HepG2 (cell line): ENCODE data around the gene MAGED1. TPM values are rescaled to one million over a fixed set of nuclear protein-coding genes. Genes with fewer than 3 reads are reported as not detected.

Experiments used
- ATAC-seq: fragments of 200-7000 bp; cut with Tn5 transposase; 3 replicates; pipeline ENCODE4 v1.9.1; 2020; ENCODE audit warnings: mild to moderate bottlenecking, moderate library complexity
- BruUV-seq: library from RNA; stranded (reverse); fragments of 400-500 nt; replicated peaks from 2 replicates; lab custom pipeline; 2021; lab: Mats Ljungman, UMichigan
- CTCF ChIA-PET: fragments of 300-600 bp; formaldehyde crosslinking; extraction: SDS; loops from one replicate; lab custom pipeline; 2021; ENCODE audit warnings: low total read pairs, inconsistent platforms, low intra/inter-chr PET ratio; lab: Yijun Ruan, JAX
- POLR2A ChIA-PET: fragments of 350-600 bp; sonication (Branson Sonifier 250); formaldehyde crosslinking; loops from one replicate; lab custom pipeline; 2020; ENCODE audit warnings: antibody characterized with exemption, inconsistent platforms; lab: Yijun Ruan, JAX
- DNase-seq: peaks from one replicate; pipeline ENCODE4 v3.0.0-alpha.2; 2015; ENCODE audit warnings: low spot score
- FAIRE-seq: peaks from 3 replicates; lab custom pipeline; 2011; peaks lifted over from hg19 to GRCh38; lab: Jason Lieb, UNC
- H2AFZ ChIP-seq: one replicate; pipeline ENCODE4 v1.6.1; 2011; ENCODE audit warnings: low read length, inconsistent platforms
- H3K27ac ChIP-seq: fragments of 300-600 bp; 3 replicates; pipeline ENCODE4 v1.8.0; 2011; ENCODE audit warnings: mixed run types, mild to moderate bottlenecking, mixed read lengths, low read length, inconsistent platforms; ENCODE audit not compliant: insufficient read depth; ENCODE audit errors: extremely low read length
- H3K27me3 ChIP-seq, 2 experiments: fragments of 200-600 bp in 1 of 2; 2 replicates in 1 of 2; 3 replicates in 1 of 2; pipeline versions ENCODE4 v1.6.0 to v1.8.0; 2011; ENCODE audit warnings: low read length in 2 of 2, mild to moderate bottlenecking in 2 of 2, moderate library complexity in 2 of 2, inconsistent platforms in 1 of 2; ENCODE audit not compliant: insufficient read depth in 2 of 2, control insufficient read depth in 1 of 2
- H3K36me3 ChIP-seq, 2 experiments: fragments of 200-600 bp in 1 of 2; replicated peaks in 1 of 2; 2 replicates in 1 of 2; 3 replicates in 1 of 2; pipeline versions ENCODE4 v1.5.1 to v1.8.0; 2011; ENCODE audit warnings: low read length in 2 of 2, inconsistent platforms in 1 of 2; ENCODE audit not compliant: insufficient read depth in 2 of 2, control insufficient read depth in 1 of 2
- H3K4me1 ChIP-seq: 2 replicates; pipeline ENCODE4 v1.5.1; 2012; ENCODE audit warnings: low read length, inconsistent platforms; ENCODE audit not compliant: insufficient read depth
- H3K4me2 ChIP-seq: 2 replicates; pipeline ENCODE4 v1.6.0; 2011; ENCODE audit warnings: low read depth, low read length, inconsistent platforms
- H3K4me3 ChIP-seq, 3 experiments: fragments of 200-600 bp in 1 of 3; sonication (generic), shearing (Covaris generic) in 1 of 3; replicated peaks in 1 of 3; 2 replicates each; pipeline ENCODE4 v1.5.1; 2011 to 2016; ENCODE audit warnings: low read length in 3 of 3, inconsistent platforms in 2 of 3, low read depth in 2 of 3, mild to moderate bottlenecking in 2 of 3, control low read depth in 1 of 3, mixed read lengths in 1 of 3; ENCODE audit not compliant: insufficient read depth in 1 of 3
- H3K79me2 ChIP-seq: one replicate; pipeline ENCODE4 v1.6.1; 2011; ENCODE audit warnings: low read length, inconsistent platforms; ENCODE audit not compliant: insufficient read depth
- H3K9ac ChIP-seq: 2 replicates; pipeline ENCODE4 v1.6.0; 2011; ENCODE audit warnings: mild to moderate bottlenecking, low read depth, low read length, inconsistent platforms; ENCODE audit not compliant: insufficient read depth
- H3K9me3 ChIP-seq: 2 replicates; pipeline ENCODE4 v1.5.1; 2012; ENCODE audit warnings: mild to moderate bottlenecking, low read length
- H4K20me1 ChIP-seq: 2 replicates; pipeline ENCODE4 v1.6.0; 2011; ENCODE audit warnings: inconsistent platforms, mild to moderate bottlenecking, low read length, moderate library complexity; ENCODE audit not compliant: insufficient read depth
- ATAD3A ChIP-seq: sonication (generic); formaldehyde crosslinking; IDR thresholded peaks from 2 replicates; pipeline ENCODE4 v1.4.0; 2020; ENCODE audit warnings: missing genetic modification reagents
- IRF9 ChIP-seq: sonication (generic); formaldehyde crosslinking; IDR thresholded peaks from 2 replicates; pipeline ENCODE4 v1.8.0; 2022; ENCODE audit warnings: missing genetic modification reagents, mild to moderate bottlenecking, borderline replicate concordance
- MBNL3 ChIP-seq: fragments of 250-450 bp; sonication (Bioruptor Pico); conservative IDR thresholded peaks from 2 replicates; pipeline ENCODE4 v1.8.0; 2022; ENCODE audit warnings: mild to moderate bottlenecking, inconsistent platforms
- MIER3 ChIP-seq: IDR thresholded peaks from 2 replicates; pipeline ENCODE4 v1.6.1; 2016; ENCODE audit warnings: missing compliant biosample characterization, borderline replicate concordance
- MNT ChIP-seq: fragments of 450-650 bp; IDR thresholded peaks from 2 replicates; pipeline ENCODE4 v1.6.1; 2016
- NBN ChIP-seq: fragments of 450-650 bp; conservative IDR thresholded peaks from 2 replicates; pipeline ENCODE4 v1.6.1; 2017
- NFRKB ChIP-seq: fragments of 450-650 bp; IDR thresholded peaks from 2 replicates; pipeline ENCODE4 v1.6.1; 2017
- SP2 ChIP-seq: sonication (generic); formaldehyde crosslinking; IDR thresholded peaks from 2 replicates; pipeline ENCODE4 v1.5.1; 2020; ENCODE audit warnings: mild to moderate bottlenecking, missing genetic modification reagents
- WIZ ChIP-seq: sonication (generic); formaldehyde crosslinking; IDR thresholded peaks from 2 replicates; pipeline ENCODE4 v1.5.1; 2020; ENCODE audit warnings: mild to moderate bottlenecking, missing genetic modification reagents
- ZFX ChIP-seq: sonication (generic); formaldehyde crosslinking; IDR thresholded peaks from 2 replicates; pipeline ENCODE4 v1.4.0; 2020; ENCODE audit warnings: mild to moderate bottlenecking, low read depth, missing genetic modification reagents, moderate library complexity
- ZKSCAN5 ChIP-seq: sonication (generic); formaldehyde crosslinking; IDR thresholded peaks from 2 replicates; pipeline ENCODE4 v1.5.1; 2020; ENCODE audit warnings: mild to moderate bottlenecking, missing genetic modification reagents
- ZNF34 ChIP-seq: sonication (generic); formaldehyde crosslinking; IDR thresholded peaks from 2 replicates; pipeline ENCODE4 v1.4.0; 2020; ENCODE audit warnings: mild to moderate bottlenecking, missing genetic modification reagents, borderline replicate concordance
- ZNF616 ChIP-seq: sonication (generic); formaldehyde crosslinking; IDR thresholded peaks from 2 replicates; pipeline ENCODE4 v1.5.0; 2020; ENCODE audit warnings: low read depth, mild to moderate bottlenecking, missing genetic modification reagents
- WGBS: methylation state at CpG from one replicate; pipeline ENCODE4 v1.1.6; 2017; ENCODE audit warnings: low lambda C conversion rate; 5-methylcytosine and 5-hydroxymethylcytosine counted together
- in situ Hi-C: cut with HindIII; loops from 2 replicates; pipeline ENCODE4 v1.10.0; 2017; ENCODE audit warnings: low pct_unique_long_range_greater_than_20kb; ENCODE audit not compliant: extremely low pct_ligation_motif_present
- intact Hi-C: fragments of 100-400 bp; cut with micrococcal nuclease; formaldehyde crosslinking; loops from one replicate; pipeline ENCODE4 v1.10.0; 2022; ENCODE audit not compliant: unreplicated experiment
- polyA plus RNA-seq, 8 experiments: library from polyadenylated mRNA; depleted of rRNA in 3 of 8; stranded (reverse) in 7 of 8; unstranded in 1 of 8; fragments of >200 nt; fragmentation: Illumina TruSeq in 4 of 8; extraction: Trizol in 4 of 8; gene quantifications; 2 replicates each; pipeline versions ENCODE4 v1.2.1 to v1.2.3, GENCODE V29; 2011 to 2016; ENCODE audit warnings: low read depth in 4 of 8, missing spikeins in 1 of 8, mixed read lengths in 1 of 8; ENCODE audit not compliant: insufficient read depth in 1 of 8
- total RNA-seq, 5 experiments: library from RNA; depleted of rRNA; stranded (reverse); fragments of >200 nt; fragmentation: Illumina TruSeq; extraction: Trizol; gene quantifications; 2 replicates each; pipeline ENCODE4 v1.2.3, GENCODE V29; 2016; ENCODE audit warnings: low read depth in 1 of 5
- TF ChIP-seq, protein P1 (sequence below): sonication (generic); formaldehyde crosslinking; IDR thresholded peaks from 2 replicates; pipeline ENCODE4 v1.8.0; 2022; ENCODE audit warnings: missing genetic modification reagents, mild to moderate bottlenecking, inconsistent platforms, borderline replicate concordance
- TF ChIP-seq, protein P2 (sequence below): sonication (generic); formaldehyde crosslinking; IDR thresholded peaks from 2 replicates; pipeline ENCODE4 v1.4.0; 2020; ENCODE audit warnings: missing genetic modification reagents, mild to moderate bottlenecking, borderline replicate concordance

MAGED1 gene
- total and polyA plus RNA-seq, 2 of the 13 experiments (the other 11 are each of a cell fraction or from before 2014, with no cell fraction given) = 105 to 137 TPM

GRCh38 chrX:51862920-51863319 lies 30.5 kb upstream of the MAGED1 start:
- DNase-seq (no peak), ATAC-seq (no peak), FAIRE-seq (no peak)
- H3K79me2 ChIP-seq = no peaks in the 10 kb centered on the region
- H3K4me2 ChIP-seq = no peak overlapping the region
- 80% methylated on average over 1 of the region's 1 CpG for WGBS
- intact Hi-C loops (no loop called here), in situ Hi-C loops (loop anchor here (25.0 kb wide), 1 partner anchor 226 kb away; no protein-coding TSS in a partner anchor)
- no peaks in the 10 kb centered on the region for H4K20me1 ChIP-seq
- H3K9ac ChIP-seq = no peak overlapping the region
- no TSS peak for BruUV-seq
- no peaks in the 10 kb centered on the region for H3K36me3 ChIP-seq
- ChIA-PET POLR2A (no interaction called here), CTCF (no interaction called here)
- no peaks in the 10 kb centered on the region for H3K4me1 ChIP-seq
- H3K9me3 ChIP-seq = no peaks in the 10 kb centered on the region
- TF ChIP-seq ATAD3A (no peak), WIZ (CRISPR knock-in tag) (no peak), ZFX (no peak), ZNF34 (CRISPR knock-in tag) (no peak), ZKSCAN5 (CRISPR knock-in tag) (no peak), MBNL3 (CRISPR knock-in tag) (no peak)
- no peak overlapping the region for H3K4me3 ChIP-seq
- no peak overlapping the region for H3K27ac ChIP-seq
- no peak overlapping the region for H2AFZ ChIP-seq
- H3K27me3 ChIP-seq = no peaks in the 10 kb centered on the region

DNA sequence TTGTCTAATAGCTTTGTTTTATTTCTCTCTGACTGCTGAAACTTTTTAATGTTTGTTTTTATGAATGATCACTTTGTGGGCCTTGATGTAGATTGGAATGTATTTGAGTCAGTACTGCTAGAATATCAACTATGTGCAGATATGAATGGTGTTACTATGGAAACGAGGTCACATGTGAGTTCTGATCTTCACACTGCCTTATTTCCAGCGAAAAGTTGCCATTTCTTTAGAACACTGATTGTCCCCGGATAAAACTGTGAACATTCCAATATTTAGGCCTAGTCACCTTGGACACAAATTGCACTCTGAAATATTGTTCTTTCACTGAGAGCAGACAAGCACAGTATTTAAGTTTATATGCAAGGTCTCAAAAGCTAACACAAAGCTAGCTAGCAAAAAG lies 27.2 kb upstream of the MAGED1 start:
- BruUV-seq = no TSS peak
- TF ChIP-seq, protein P1, sequence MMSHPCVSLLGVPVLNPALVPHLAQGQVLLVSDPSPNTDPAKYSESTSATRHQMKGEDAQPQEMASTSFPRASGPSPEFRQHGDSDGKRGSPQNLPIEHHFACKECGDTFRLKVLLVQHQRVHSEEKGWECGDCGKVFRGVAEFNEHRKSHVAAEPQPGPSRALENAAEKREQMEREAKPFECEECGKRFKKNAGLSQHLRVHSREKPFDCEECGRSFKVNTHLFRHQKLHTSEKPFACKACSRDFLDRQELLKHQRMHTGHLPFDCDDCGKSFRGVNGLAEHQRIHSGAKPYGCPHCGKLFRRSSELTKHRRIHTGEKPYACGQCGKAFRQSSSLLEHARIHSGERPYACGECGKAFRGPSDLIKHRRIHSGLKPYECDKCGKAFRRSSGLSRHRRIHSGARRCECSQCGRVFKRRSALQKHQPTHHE (CRISPR knock-in tag) = no peak
- TF ChIP-seq NFRKB = no peak
- no peak for TF ChIP-seq ZNF616
- no peak for TF ChIP-seq NBN
- no peak for TF ChIP-seq IRF9 (CRISPR knock-in tag)
- TF ChIP-seq, protein P2, sequence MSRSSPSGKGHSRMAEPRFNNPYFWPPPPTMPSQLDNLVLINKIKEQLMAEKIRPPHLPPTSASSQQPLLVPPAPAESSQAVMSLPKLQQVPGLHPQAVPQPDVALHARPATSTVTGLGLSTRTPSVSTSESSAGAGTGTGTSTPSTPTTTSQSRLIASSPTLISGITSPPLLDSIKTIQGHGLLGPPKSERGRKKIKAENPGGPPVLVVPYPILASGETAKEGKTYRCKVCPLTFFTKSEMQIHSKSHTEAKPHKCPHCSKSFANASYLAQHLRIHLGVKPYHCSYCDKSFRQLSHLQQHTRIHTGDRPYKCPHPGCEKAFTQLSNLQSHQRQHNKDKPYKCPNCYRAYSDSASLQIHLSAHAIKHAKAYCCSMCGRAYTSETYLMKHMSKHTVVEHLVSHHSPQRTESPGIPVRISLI (CRISPR knock-in tag) = no peak
- TF ChIP-seq MIER3 (CRISPR knock-in tag) = no peak
- no peak for TF ChIP-seq SP2 (CRISPR knock-in tag)
- no peak for TF ChIP-seq MNT

More for the DNA sequence above, 27.2 kb upstream of the MAGED1 start:
- POLR2A ChIA-PET = no interaction called here
- CTCF ChIA-PET = no interaction called here
- FAIRE-seq (no peak), DNase-seq (no peak), ATAC-seq (no peak)
- intact Hi-C loops (no loop called here), in situ Hi-C loops (loop anchor here (25.0 kb wide), 1 partner anchor 229 kb away; no protein-coding TSS in a partner anchor)
- H3K9ac ChIP-seq = no peak overlapping the region
- H3K4me3 ChIP-seq = no peak overlapping the region
- H3K4me1 ChIP-seq = no peaks in the 10 kb centered on the region
- H3K27me3 ChIP-seq = no peaks in the 10 kb centered on the region
- WGBS = 33% methylated on average over 3 of the region's 3 CpGs
- H3K79me2 ChIP-seq = no peaks in the 10 kb centered on the region
- no peaks in the 10 kb centered on the region for H4K20me1 ChIP-seq
- no peak overlapping the region for H3K4me2 ChIP-seq
- no peaks in the 10 kb centered on the region for H3K9me3 ChIP-seq
- H2AFZ ChIP-seq = no peak overlapping the region
- H3K27ac ChIP-seq = no peak overlapping the region
- H3K36me3 ChIP-seq = no peaks in the 10 kb centered on the region
